CD4-positive, alpha-beta T cell (primary cell): ENCODE measurements around the gene SPATA31D1. TPM values are rescaled to one million over a fixed set of nuclear protein-coding genes. Genes with fewer than 3 reads are reported as not detected.

Experiments
- ATAC-seq: fragments of 200-7000 bp; cut with Tn5 transposase; one replicate; pipeline ENCODE4 v1.10.0; 2022; ENCODE audit warnings: mild to moderate bottlenecking; ENCODE audit not compliant: poor library complexity
- CTCF ChIA-PET: fragments of 350-600 bp; sonication (Branson Sonifier 250); formaldehyde crosslinking; loops from one replicate; lab custom pipeline; 2021; ENCODE audit warnings: antibody characterized with exemption, inconsistent platforms; lab: Charles Lee
- POLR2A ChIA-PET: fragments of 350-600 bp; sonication (Branson Sonifier 250); formaldehyde crosslinking; loops from one replicate; lab custom pipeline; 2021; ENCODE audit warnings: antibody characterized with exemption, inconsistent platforms; lab: Charles Lee
- DNase-seq, 14 experiments: peaks; one replicate each; pipeline ENCODE4 v3.0.0-alpha.2; 2013 to 2020; ENCODE audit warnings: mixed read lengths in 2 of 14
- H3K27ac ChIP-seq, 2 donors: one replicate each; pipeline versions ENCODE4 v1.5.1 to v1.7.0; 2013; ENCODE audit warnings: low read length in 2 of 2, low read depth in 1 of 2, mild to moderate bottlenecking in 1 of 2
- H3K27me3 ChIP-seq, 2 experiments: 1 replicate in 1 of 2; 2 replicates in 1 of 2; pipeline versions ENCODE4 v1.6.1 to v1.7.0; 2013; ENCODE audit warnings: low read length in 2 of 2, control low read depth in 1 of 2, mild to moderate bottlenecking in 1 of 2, moderate library complexity in 1 of 2; ENCODE audit not compliant: insufficient read depth in 2 of 2, control insufficient read depth in 1 of 2
- H3K36me3 ChIP-seq: one replicate; pipeline ENCODE4 v1.6.1; 2013; ENCODE audit warnings: low read length, control low read depth; ENCODE audit not compliant: insufficient read depth
- H3K4me1 ChIP-seq: one replicate; pipeline ENCODE4 v1.6.1; 2013; ENCODE audit warnings: low read length, control low read depth; ENCODE audit not compliant: insufficient read depth
- H3K4me3 ChIP-seq: one replicate; pipeline ENCODE4 v1.5.1; 2013; ENCODE audit warnings: mild to moderate bottlenecking, low read length, moderate library complexity
- H3K9me3 ChIP-seq, 2 experiments: 1 replicate in 1 of 2; 2 replicates in 1 of 2; pipeline versions ENCODE4 v1.6.1 to v1.7.0; 2013; ENCODE audit warnings: low read length in 2 of 2, mild to moderate bottlenecking in 2 of 2, control low read depth in 1 of 2, moderate library complexity in 1 of 2; ENCODE audit not compliant: control insufficient read depth in 1 of 2, insufficient read depth in 1 of 2
- H3K27ac Mint-ChIP-seq: one replicate; pipeline ENCODE4 v1.8.0; 2020; ENCODE audit warnings: mixed read lengths
- H3K27me3 Mint-ChIP-seq: one replicate; pipeline ENCODE4 v1.8.0; 2021; ENCODE audit warnings: mixed read lengths
- H3K36me3 Mint-ChIP-seq: one replicate; pipeline ENCODE4 v1.8.0; 2021; ENCODE audit warnings: low read depth, mixed read lengths
- H3K4me1 Mint-ChIP-seq: one replicate; pipeline ENCODE4 v1.8.0; 2021; ENCODE audit warnings: low read depth, mixed read lengths
- H3K4me3 Mint-ChIP-seq: one replicate; pipeline ENCODE4 v1.8.0; 2020; ENCODE audit warnings: mild to moderate bottlenecking, mixed read lengths
- H3K9me3 Mint-ChIP-seq: one replicate; pipeline ENCODE4 v1.8.0; 2020; ENCODE audit warnings: mixed read lengths
- intact Hi-C, 2 experiments: fragments of 100-400 bp; cut with DNase I in 1 of 2; cut with micrococcal nuclease in 1 of 2; formaldehyde crosslinking; loops; one replicate each; pipeline versions ENCODE4 v1.15.1 to v1.9.0; 2023 to 2025; cut with DNase I, micrococcal nuclease
- total RNA-seq, 174 experiments: library from RNA in 2 of 174; stranded (reverse) in 2 of 174; gene quantifications; one replicate each; pipeline ENCODE4 v1.2.3 and lab custom pipeline; 2021 to 2026
- TF ChIP-seq, protein P1 (sequence below): fragments of 200-600 bp; IDR thresholded peaks from one replicate; pipeline ENCODE4 v1.8.0; 2022; ENCODE audit warnings: antibody characterized with exemption, mild to moderate bottlenecking

Gene SPATA31D1
- total RNA-seq, 2 experiments from 2014 or later, result not detected

DNA sequence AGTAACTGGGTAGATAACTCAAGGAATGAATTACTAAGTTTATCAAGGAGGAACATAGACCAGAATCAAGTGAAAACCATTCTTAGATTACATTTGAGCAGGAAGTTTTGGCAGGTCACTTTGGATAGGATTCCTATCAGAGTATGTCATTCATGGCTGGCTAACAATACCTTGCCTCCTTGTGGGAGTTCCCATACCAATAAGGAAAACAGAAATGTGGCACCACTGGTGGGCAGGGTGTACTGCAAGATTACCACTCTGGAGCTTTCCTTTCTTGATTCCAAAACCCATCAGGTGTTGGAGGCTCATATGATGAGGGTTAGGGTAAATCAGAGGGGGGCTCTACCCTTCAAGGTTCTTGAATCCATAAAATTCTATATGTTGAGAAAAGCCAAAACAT is 18.6 kb upstream of the SPATA31D1 start:
- POLR2A ChIA-PET, result no interaction called here
- CTCF ChIA-PET, result no interaction called here

DNA sequence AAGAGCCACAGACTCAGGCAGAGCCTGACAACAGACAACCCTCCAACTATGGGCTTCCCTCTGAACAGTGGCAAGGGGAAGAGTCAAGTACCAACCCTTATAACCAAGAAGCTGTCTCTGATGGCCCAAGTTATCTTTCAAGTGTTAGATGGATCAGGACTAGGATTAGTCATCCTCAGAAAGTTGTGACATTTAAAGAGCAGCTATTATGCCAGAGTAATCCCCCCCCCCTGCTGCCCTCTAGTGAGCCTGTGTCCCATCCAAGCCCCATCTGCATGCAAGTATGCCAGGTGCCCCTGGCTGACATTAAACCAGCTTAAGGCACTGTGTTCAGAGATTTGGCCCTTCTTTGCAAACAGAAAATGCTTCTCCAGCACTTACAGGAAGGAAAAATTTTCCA is 16.8 kb upstream of the SPATA31D1 start:
- Mint-ChIP-seq H3K27me3 (no peaks in the 10 kb centered on the region), H3K27ac (no peak overlapping the region), H3K4me1 (no peaks in the 10 kb centered on the region), H3K36me3 (no peaks in the 10 kb centered on the region), H3K4me3 (no peak overlapping the region), H3K9me3 (peaks cover 9% of the 10 kb centered on the region)
- ATAC-seq, result no peak
- peaks cover 0 to 18% of the 10 kb centered on the region in 2 experiments for H3K9me3 ChIP-seq
- CTCF ChIA-PET, result no interaction called here
- no peak for DNase-seq
- intact Hi-C loops, result no loop called here
- no peak overlapping the region for H3K27ac ChIP-seq
- H3K4me1 ChIP-seq, result no peaks in the 10 kb centered on the region
- TF ChIP-seq, protein P1, sequence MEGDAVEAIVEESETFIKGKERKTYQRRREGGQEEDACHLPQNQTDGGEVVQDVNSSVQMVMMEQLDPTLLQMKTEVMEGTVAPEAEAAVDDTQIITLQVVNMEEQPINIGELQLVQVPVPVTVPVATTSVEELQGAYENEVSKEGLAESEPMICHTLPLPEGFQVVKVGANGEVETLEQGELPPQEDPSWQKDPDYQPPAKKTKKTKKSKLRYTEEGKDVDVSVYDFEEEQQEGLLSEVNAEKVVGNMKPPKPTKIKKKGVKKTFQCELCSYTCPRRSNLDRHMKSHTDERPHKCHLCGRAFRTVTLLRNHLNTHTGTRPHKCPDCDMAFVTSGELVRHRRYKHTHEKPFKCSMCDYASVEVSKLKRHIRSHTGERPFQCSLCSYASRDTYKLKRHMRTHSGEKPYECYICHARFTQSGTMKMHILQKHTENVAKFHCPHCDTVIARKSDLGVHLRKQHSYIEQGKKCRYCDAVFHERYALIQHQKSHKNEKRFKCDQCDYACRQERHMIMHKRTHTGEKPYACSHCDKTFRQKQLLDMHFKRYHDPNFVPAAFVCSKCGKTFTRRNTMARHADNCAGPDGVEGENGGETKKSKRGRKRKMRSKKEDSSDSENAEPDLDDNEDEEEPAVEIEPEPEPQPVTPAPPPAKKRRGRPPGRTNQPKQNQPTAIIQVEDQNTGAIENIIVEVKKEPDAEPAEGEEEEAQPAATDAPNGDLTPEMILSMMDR, result no peak
- POLR2A ChIA-PET, result no interaction called here
- H3K4me3 ChIP-seq, result no peak overlapping the region
- H3K27me3 ChIP-seq, result no peaks in the 10 kb centered on the region
- H3K36me3 ChIP-seq, result no peaks in the 10 kb centered on the region

More for the DNA sequence above, 18.6 kb upstream of the SPATA31D1 start:
- ATAC-seq (no peak), DNase-seq (no peak)
- Histone ChIP-seq H3K4me3 (no peak overlapping the region), H3K4me1 (no peaks in the 10 kb centered on the region), H3K36me3 (no peaks in the 10 kb centered on the region), H3K27ac (no peak overlapping the region), H3K9me3 (peaks cover 0 to 21% of the 10 kb centered on the region in 2 experiments), H3K27me3 (no peaks in the 10 kb centered on the region)
- H3K36me3 Mint-ChIP-seq, result no peaks in the 10 kb centered on the region
- H3K27me3 Mint-ChIP-seq, result no peaks in the 10 kb centered on the region
- H3K27ac Mint-ChIP-seq, result no peak overlapping the region
- intact Hi-C loops, result no loop called here
- TF ChIP-seq, protein P1, result no peak
- H3K4me3 Mint-ChIP-seq, result no peak overlapping the region
- no peaks in the 10 kb centered on the region for H3K4me1 Mint-ChIP-seq
- peaks cover 9% of the 10 kb centered on the region for H3K9me3 Mint-ChIP-seq

DNA sequence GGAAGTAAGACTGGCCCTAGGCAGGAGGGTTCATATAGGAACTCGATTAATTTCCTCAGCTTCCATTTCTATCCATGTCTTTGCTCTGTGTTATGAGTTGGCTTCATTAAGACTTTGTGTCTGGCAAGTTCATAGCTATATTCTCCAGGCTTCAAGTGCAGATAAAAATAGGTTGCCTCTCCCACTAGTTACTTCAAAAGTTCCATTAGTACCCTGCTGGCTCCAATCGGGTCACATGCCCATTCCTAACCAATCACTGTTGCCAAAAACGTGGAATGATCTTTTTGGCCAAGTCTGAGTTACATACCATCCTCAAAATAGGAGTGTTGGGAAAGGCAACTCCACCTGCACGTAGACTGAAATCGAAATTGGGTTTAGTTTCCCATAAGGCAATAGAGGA is 13.8 kb upstream of the SPATA31D1 start:
- TF ChIP-seq, protein P1, result no peak
- Histone ChIP-seq H3K4me3 (no peak overlapping the region), H3K36me3 (no peaks in the 10 kb centered on the region), H3K27me3 (no peaks in the 10 kb centered on the region), H3K27ac (no peak overlapping the region), H3K4me1 (no peaks in the 10 kb centered on the region), H3K9me3 (peaks cover 0 to 20% of the 10 kb centered on the region in 2 experiments)
- no peak overlapping the region for H3K4me3 Mint-ChIP-seq
- POLR2A ChIA-PET, result no interaction called here
- H3K4me1 Mint-ChIP-seq, result no peaks in the 10 kb centered on the region
- peaks cover 3% of the 10 kb centered on the region for H3K9me3 Mint-ChIP-seq
- no peak for DNase-seq
- H3K27ac Mint-ChIP-seq, result no peak overlapping the region
- ATAC-seq, result no peak
- H3K27me3 Mint-ChIP-seq, result no peaks in the 10 kb centered on the region
- no peaks in the 10 kb centered on the region for H3K36me3 Mint-ChIP-seq
- CTCF ChIA-PET, result no interaction called here
- intact Hi-C loops, result no loop called here
